Colonic mucosa (tissue), 4 donors: ENCODE measurements around the gene WDR41. TPM values are rescaled to one million over a fixed set of nuclear protein-coding genes. Genes with fewer than 3 reads are reported as not detected.

Source experiments
- DNase-seq: peaks from one replicate; pipeline ENCODE4 v3.0.0-alpha.2; 2020
- H3K27ac ChIP-seq: fragments of 200-600 bp; one replicate; pipeline ENCODE4 v1.8.0; 2021
- H3K27me3 ChIP-seq: fragments of 200-600 bp; one replicate; pipeline ENCODE4 v1.8.0; 2021
- H3K36me3 ChIP-seq: fragments of 200-600 bp; one replicate; pipeline ENCODE4 v1.8.0; 2021
- H3K4me1 ChIP-seq: fragments of 200-600 bp; one replicate; pipeline ENCODE4 v1.8.0; 2021; ENCODE audit warnings: mild to moderate bottlenecking
- H3K4me3 ChIP-seq: fragments of 200-600 bp; one replicate; pipeline ENCODE4 v1.8.0; 2021
- H3K9ac ChIP-seq, 2 donors: one replicate each; pipeline ENCODE4 v1.7.0; 2013; ENCODE audit warnings: control low read depth in 2 of 2, low read depth in 2 of 2, low read length in 2 of 2
- H3K9me3 ChIP-seq: fragments of 200-600 bp; one replicate; pipeline ENCODE4 v1.8.0; 2021
- intact Hi-C: fragments of 100-400 bp; cut with DNase I; formaldehyde crosslinking; loops from one replicate; pipeline ENCODE4 v1.14.1; 2022
- total RNA-seq, 2 donors: library from RNA; stranded (reverse); fragmentation: NEBNext Ultra II Directional in 1 of 2; extraction: Animal tissue kit (Norgen Biotek cat#: 25700) in 1 of 2; gene quantifications; one replicate each; pipeline ENCODE4 v1.2.1, GENCODE V29; 2021
- TF ChIP-seq, protein P1 (sequence below): fragments of 200-600 bp; IDR thresholded peaks from one replicate; pipeline ENCODE4 v1.8.0; 2022; ENCODE audit warnings: antibody characterized with exemption, mild to moderate bottlenecking
- donor health status: healthy.
- donor health status: DM: no; HTN: no; CAD: no.
- donor health status: DM: no; HTN: no; CAD: no.

The WDR41 gene
- total RNA-seq, 2 donors from 2014 or later: 23.4 to 24.1 TPM

DNA sequence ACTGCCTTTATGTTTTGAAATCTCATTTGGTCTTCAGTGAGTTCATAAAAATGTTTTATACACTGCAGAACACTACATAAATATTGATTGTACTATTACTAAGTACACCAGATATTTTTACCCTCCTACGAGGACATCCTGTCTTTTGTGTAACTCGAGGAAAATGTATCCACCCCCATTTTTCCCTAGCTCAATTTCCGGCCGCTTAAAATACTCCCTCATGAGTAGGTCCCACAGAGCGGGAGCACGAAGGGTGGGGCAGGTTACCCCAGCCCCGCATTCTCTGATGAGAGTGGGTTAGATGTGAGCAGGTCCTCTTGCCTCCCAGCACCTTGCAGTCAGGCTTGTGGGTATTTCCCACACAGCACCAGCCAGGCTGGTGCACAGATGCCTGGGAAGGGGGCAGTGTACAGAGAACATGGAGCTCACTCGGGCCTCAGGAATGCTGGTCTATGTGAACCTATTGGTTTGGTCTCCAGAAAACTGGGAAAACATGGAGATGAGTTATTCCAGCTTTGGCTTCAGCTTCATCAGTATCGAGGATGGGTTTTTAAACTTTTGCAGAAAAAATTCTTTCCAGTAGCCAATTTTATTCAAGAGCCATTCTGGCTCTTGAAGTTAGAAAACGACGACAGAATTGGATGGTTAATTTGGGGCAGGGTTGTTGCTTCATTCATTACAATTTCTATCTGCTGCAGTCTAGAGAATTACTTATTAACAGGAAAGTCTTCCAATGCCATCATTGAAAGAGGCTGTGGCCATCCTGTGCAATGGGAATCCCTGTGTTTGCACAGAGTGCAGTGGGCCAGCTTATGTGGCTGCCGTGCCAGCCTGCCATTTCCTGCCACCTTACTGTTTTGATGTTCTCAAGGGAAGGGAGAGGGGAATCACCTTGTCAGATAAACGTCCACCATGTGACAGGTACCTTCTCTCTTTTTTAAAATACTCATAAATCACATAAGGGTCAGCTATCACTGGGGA lies 73.2 kb downstream of the WDR41 start:
- no peak overlapping the region for H3K27ac ChIP-seq
- TF ChIP-seq, protein P1, sequence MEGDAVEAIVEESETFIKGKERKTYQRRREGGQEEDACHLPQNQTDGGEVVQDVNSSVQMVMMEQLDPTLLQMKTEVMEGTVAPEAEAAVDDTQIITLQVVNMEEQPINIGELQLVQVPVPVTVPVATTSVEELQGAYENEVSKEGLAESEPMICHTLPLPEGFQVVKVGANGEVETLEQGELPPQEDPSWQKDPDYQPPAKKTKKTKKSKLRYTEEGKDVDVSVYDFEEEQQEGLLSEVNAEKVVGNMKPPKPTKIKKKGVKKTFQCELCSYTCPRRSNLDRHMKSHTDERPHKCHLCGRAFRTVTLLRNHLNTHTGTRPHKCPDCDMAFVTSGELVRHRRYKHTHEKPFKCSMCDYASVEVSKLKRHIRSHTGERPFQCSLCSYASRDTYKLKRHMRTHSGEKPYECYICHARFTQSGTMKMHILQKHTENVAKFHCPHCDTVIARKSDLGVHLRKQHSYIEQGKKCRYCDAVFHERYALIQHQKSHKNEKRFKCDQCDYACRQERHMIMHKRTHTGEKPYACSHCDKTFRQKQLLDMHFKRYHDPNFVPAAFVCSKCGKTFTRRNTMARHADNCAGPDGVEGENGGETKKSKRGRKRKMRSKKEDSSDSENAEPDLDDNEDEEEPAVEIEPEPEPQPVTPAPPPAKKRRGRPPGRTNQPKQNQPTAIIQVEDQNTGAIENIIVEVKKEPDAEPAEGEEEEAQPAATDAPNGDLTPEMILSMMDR: no peak
- H3K4me1 ChIP-seq: no peaks in the 10 kb centered on the region
- intact Hi-C loops: no loop called here
- no peak overlapping the region for H3K9ac ChIP-seq
- no peaks in the 10 kb centered on the region for H3K9me3 ChIP-seq
- H3K27me3 ChIP-seq: no peaks in the 10 kb centered on the region
- no peaks in the 10 kb centered on the region for H3K36me3 ChIP-seq
- DNase-seq: no peak
- H3K4me3 ChIP-seq: no peak overlapping the region

DNA sequence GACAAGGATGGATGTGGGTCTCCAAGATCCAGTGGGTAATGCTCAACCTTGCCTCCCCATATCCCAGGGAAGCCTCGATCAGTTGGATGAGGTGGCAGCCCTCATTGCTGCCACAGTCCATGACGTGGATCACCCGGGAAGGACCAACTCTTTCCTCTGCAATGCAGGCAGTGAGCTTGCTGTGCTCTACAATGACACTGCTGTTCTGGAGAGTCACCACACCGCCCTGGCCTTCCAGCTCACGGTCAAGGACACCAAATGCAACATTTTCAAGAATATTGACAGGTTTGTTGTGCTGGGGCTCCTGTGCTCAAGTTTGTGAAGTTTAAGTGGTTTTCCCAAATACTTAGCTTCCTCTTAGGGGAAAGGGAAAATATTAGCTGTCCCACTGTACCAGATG lies 74.0 kb downstream of the WDR41 start:
- intact Hi-C loops: no loop called here
- TF ChIP-seq, protein P1: no peak
- Histone ChIP-seq H3K36me3 (no peaks in the 10 kb centered on the region), H3K4me3 (no peak overlapping the region), H3K9me3 (no peaks in the 10 kb centered on the region), H3K4me1 (no peaks in the 10 kb centered on the region), H3K27me3 (no peaks in the 10 kb centered on the region), H3K9ac (no peak overlapping the region), H3K27ac (no peak overlapping the region)
- no peak for DNase-seq

DNA sequence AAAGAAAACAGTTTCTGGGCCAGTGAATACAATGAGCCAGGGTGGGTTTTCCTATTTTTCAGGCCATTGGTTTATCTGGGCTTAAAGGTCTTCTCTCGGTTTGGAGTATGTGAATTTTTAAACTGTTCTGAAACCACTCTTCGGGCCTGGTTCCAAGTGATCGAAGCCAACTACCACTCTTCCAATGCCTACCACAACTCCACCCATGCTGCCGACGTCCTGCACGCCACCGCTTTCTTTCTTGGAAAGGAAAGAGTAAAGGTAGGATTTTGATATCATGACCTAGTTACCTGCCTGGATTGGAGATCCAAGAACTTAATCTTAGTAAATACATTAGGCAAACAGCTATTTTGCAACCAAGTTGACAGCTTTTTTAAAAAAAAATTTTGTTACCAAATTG lies 79.1 kb downstream of the WDR41 start:
- Histone ChIP-seq H3K4me3 (no peak overlapping the region), H3K36me3 (no peaks in the 10 kb centered on the region), H3K9me3 (no peaks in the 10 kb centered on the region), H3K4me1 (no peaks in the 10 kb centered on the region), H3K9ac (no peak overlapping the region), H3K27me3 (no peaks in the 10 kb centered on the region), H3K27ac (no peak overlapping the region)
- intact Hi-C loops: no loop called here
- DNase-seq: no peak
- TF ChIP-seq, protein P1: no peak

DNA sequence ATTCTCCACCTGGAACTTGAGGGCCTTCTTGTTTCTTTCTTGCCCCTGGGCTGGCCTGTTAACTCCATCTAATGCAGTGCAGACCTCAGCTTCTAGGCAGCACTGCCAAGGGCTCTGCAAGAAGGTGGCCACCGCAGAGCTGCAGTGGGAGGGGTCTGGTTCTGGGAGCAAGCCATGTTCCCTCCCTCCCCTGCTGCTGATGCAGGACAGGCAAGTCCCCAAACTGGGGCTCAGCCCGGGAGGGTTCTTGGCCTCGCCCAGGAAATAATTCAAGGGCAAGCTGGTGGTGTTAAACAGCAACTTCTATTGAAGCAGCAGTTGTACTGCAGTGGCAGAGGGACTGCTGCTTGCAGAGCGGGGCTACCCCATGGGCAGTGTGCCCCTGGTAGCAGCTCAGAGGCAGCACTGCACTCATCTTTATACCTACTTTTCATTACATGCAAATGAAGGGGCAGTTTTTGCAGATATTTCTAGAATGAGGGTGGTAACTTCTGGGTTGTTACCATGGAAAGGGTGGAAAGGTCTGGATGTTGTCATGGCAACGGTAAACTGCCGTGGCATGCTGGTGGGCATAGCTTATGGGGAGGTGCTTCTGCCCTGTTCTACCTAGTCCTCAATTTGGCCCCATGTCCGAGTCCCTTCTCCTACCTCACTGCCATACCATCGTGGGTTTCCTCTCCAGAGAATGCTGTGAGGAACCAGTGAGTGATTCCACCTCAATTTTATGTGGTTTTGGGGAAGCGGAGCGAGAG lies 82.1 kb downstream of the WDR41 start:
- Histone ChIP-seq H3K9me3 (no peaks in the 10 kb centered on the region), H3K4me1 (no peaks in the 10 kb centered on the region), H3K36me3 (no peaks in the 10 kb centered on the region), H3K4me3 (no peak overlapping the region), H3K27me3 (no peaks in the 10 kb centered on the region), H3K27ac (no peak overlapping the region), H3K9ac (no peak overlapping the region)
- intact Hi-C loops: no loop called here
- no peak for DNase-seq
- TF ChIP-seq, protein P1: no peak

DNA sequence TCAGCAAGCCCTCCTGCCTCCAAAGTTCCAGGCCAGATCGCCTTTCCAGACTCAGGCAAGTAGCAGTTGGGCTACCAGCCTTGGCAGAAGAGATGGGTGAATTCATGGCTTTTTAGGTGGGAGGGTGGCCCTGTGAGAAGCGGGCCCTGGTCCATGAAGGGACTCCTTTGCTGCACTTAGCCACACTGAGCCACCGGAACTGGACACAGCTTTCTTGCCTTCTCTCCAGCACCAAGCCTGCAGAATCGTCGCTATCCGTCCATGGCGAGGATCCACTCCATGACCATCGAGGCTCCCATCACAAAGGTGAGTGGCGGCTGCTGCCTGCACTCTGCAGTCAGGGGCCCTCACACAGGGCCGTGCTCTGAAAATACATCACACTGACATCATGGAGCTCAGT lies 85.0 kb downstream of the WDR41 start:
- TF ChIP-seq, protein P1: no peak
- Histone ChIP-seq H3K4me1 (no peaks in the 10 kb centered on the region), H3K4me3 (no peak overlapping the region), H3K9ac (no peak overlapping the region), H3K27me3 (no peaks in the 10 kb centered on the region), H3K36me3 (no peaks in the 10 kb centered on the region), H3K27ac (no peak overlapping the region), H3K9me3 (no peaks in the 10 kb centered on the region)
- no peak for DNase-seq
- intact Hi-C loops: no loop called here
